Right ventricle myocardium superior (tissue), 1 donor: ENCODE measurements around the gene SMLR1. TPM values are rescaled to one million over a fixed set of nuclear protein-coding genes. Genes with fewer than 3 reads are reported as not detected.
"Not testable (repeated sequence)": the region's sequence is repeated elsewhere in the genome, so short reads cannot be mapped to it uniquely, and the experiment has no call there.

Source experiments
- ATAC-seq: fragments of 200-7000 bp; cut with Tn5 transposase; one replicate; pipeline ENCODE4 v1.9.1; 2020; ENCODE audit warnings: mild to moderate bottlenecking; ENCODE audit not compliant: poor library complexity
- DNase-seq: peaks from one replicate; pipeline ENCODE4 v3.0.0-alpha.2; 2020
- intact Hi-C: fragments of 100-400 bp; cut with DNase I; formaldehyde crosslinking; loops from one replicate; pipeline ENCODE4 v1.11.2; 2022
- long read RNA-seq: library from polyadenylated mRNA; unstranded; transcript quantifications from one replicate; pipeline ENCODE4 v2.0.0, GENCODE V29; 2021
- total RNA-seq: library from RNA; stranded (reverse); fragmentation: NEBNext Ultra II Directional; extraction: Animal tissue kit (Norgen Biotek cat#: 25700); gene quantifications from one replicate; pipeline ENCODE4 v1.2.1, GENCODE V29; 2021
- donor health status: DM: no; HTN: yes; CAD: no; lungs with severe emphysema.

The SMLR1 gene
- total RNA-seq = not detected
- long read RNA-seq = 0 reads

DNA sequence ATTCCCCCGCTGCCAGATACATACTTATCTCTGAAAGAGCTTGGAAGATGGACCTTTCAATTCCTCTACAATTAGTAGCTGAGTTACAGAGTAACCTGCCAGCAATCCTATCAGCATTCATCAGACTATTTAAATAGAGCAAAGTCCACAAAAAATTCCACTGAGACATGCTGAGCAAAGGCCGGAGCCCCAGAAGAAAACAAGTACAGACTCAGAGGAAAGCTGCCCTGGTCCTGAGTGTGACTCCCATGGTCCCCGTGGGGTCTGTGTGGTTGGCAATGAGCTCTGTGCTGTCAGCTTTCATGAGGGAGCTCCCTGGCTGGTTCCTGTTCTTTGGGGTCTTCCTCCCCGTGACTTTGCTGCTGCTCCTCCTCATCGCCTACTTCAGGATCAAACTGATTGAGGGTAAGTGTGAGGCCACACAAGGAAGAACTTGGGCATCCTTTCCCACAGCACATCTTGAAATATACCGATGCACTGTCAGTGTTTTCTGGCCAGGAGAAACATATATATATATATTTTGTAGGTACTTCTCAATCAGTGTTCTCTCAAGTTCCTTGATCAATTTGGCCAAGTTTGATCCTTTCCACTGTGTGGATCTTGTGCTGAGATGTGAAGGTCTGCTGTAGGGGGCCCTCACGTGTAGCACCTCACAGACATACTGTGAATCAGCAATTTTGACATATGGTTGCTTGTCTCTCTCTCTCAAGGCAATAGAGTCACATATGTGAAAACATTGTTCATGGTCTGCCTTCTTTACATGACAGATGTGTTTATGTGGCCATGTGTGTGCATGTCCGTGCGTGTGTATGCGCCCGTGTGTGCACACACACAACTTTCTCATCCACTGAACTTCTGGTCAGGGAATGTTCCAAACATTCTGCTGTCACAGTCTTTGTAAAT lies at the start of gene SMLR1:
Gene SMLR1, plus strand, starts transcription at position 160 of the 903 bp plus-strand sequence. Its CDS starts 8 bp downstream, at position 168.
- ATAC-seq (no peak), DNase-seq (no peak)
- intact Hi-C loops = no loop called here

GRCh38 chr6:130778946-130779657 lies 48.1 kb upstream of the SMLR1 start:
- DNase-seq (no peak), ATAC-seq (peak; percentile 55)
- intact Hi-C loops = no loop called here

DNA sequence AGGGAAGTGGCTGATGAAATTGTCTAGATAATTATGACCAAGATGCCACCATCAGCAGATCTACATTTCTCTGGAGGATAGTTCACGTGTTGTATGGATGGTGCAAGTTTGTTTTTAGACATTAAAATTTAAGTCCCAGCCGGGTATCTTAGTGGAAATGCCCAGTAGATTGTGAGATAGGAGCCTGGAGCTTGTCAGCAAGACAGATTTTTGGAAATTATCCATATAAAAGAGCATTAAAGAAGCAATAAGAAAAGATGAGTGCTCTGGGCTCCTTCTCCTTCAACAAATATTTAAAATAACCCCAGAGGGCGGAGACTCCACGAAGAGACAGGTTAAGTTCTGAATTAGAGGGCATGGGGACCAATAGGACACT lies 47.6 kb upstream of the SMLR1 start:
- DNase-seq (no peak), ATAC-seq (no peak)
- intact Hi-C loops = no loop called here

DNA sequence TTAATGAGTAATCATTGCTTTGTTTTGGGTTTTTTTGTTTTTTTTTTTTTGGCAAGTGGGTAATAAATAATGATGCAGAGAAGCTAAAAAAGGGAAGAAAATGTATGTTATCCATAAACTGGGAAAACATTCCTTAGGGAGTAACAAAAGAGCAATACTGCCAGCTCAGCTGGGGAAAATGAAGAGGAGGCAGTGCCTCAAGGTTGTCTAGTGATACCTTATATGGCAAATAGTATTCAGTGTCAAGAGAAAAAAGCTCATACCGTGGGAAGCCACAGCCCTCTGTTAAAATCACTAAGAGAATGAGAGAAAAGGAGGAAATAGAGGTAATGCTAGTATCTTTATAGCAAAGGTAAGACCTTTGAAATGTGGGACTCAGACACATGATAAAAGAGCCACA lies 47.1 kb upstream of the SMLR1 start:
- intact Hi-C loops = no loop called here
- ATAC-seq (no peak), DNase-seq (no peak)

GRCh38 chr6:130781557-130781956 lies 45.6 kb upstream of the SMLR1 start:
- no peak for ATAC-seq
- intact Hi-C loops = no loop called here

GRCh38 chr6:130783416-130784107 lies 43.6 kb upstream of the SMLR1 start:
- intact Hi-C loops = no loop called here
- ATAC-seq (no peak), DNase-seq (no peak)

More at GRCh38 chr6:130781557-130781956, 45.6 kb upstream of the SMLR1 start:
- DNase-seq = no peak

DNA sequence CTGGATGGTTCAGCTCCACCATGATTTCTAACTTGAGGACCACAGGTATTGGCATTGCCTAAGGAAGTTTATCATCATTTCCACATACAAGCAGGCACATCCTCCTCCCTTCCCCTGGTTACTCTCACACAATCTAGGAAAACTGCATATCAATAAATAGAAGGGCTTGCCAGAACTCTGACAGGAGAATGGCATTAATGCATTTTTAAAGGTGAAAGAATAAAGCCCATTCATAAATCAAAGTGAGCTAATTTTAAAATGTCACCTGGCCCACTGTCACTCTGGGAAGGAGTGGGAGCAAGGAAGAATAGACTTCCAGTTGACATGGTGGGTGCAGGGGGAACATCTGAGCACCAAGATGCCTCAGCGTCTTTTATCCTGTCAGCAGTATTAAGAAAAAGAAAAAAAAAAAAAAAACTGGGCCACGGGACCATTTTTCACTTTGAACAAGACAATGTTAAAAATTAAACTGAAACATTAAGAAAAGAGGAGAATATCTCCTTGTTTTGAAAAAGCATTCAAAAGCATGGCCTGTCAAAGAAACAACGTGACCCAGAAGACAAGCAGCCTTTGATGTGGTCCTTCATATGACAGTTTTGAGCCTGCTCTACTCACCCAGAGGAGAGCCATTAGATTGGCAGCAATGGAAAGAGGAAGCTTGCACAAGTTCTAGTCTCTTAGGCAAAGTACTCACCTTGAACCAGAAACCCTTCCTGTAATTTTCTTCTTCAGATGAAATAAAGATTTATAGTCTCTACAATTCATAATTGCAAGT lies 39.3 kb upstream of the SMLR1 start:
- intact Hi-C loops = no loop called here
- ATAC-seq = no peak
- DNase-seq = no peak

DNA sequence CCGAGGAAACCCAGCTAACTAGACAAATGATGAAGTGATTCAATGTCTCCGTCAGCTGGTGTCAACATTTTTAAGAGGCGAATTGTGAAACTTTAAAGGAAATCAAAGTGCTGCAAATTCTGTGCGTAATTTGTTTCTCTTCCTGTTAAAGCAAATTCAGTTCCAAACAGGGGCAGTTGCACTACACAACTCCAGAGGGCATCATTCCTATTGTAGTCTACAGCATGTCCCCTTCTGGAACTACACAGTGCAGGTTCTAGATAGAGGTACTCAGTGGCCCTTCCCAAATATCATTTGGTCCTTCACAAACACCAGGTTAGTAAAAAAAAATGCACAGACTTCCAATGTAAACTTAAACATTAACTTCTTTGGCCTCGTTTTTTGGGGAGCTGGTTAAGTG lies 38.3 kb upstream of the SMLR1 start:
- intact Hi-C loops = no loop called here
- no peak for DNase-seq
- no peak for ATAC-seq

- ATAC-seq (no peak), DNase-seq (no peak)
- intact Hi-C loops = no loop called here
Measured at GRCh38 chr6:130794010-130794697, 33.1 kb upstream of the SMLR1 start.

DNA sequence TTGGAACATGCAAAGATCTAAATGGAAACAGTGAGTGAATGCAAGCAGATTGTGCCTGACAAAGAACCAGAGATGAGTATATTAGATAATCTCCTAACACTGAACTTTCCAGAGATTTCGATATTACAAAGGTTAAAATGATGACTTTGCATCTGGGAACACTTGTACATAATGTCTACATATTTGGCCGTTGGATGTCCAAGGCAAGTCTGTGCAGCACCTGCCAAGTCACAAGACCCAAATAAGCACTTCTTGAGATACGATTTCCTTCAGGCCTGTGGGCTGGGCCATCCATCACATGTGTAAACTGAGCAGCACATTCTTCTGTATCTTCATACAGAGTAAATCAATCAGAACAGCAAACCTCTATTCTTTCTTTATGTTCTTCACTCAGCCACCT lies 32.5 kb upstream of the SMLR1 start:
- no peak for ATAC-seq
- no peak for DNase-seq
- intact Hi-C loops = no loop called here

DNA sequence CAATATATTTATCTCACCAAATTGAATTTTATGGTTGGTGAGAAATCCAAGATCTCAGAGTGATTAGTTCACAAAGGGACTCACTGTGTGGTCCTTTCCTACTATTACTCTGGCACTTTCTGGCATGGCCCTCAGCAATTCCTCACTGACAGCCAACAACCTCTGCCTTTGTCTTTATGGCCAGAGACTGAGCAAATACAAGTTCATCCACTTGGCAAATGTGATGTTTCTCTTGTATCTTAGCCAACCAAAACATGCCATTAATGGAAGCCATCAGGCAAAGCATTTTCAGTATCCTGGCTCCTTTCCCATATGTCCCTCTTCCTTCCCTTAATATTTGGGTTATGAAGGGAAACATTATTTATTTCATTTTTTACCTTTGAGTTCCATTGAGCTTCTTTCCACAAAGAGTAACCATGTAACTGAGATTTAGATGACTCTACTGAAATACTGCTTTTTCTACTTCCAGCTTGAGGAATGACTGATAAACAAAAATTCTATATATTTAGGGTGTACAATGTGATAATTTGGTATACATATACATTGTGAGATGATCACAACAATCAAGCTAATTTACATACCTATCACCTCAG lies 30.8 kb upstream of the SMLR1 start:
- ATAC-seq (peak; percentile 49), DNase-seq (no peak)
- intact Hi-C loops = no loop called here

GRCh38 chr6:130797061-130797460 lies 30.1 kb upstream of the SMLR1 start:
- intact Hi-C loops = no loop called here
- ATAC-seq (no peak), DNase-seq (no peak)

- DNase-seq, intact Hi-C loops, ATAC-seq: not testable (repeated sequence)
Measured at GRCh38 chr6:130801368-130801767, 25.8 kb upstream of the SMLR1 start.

DNA sequence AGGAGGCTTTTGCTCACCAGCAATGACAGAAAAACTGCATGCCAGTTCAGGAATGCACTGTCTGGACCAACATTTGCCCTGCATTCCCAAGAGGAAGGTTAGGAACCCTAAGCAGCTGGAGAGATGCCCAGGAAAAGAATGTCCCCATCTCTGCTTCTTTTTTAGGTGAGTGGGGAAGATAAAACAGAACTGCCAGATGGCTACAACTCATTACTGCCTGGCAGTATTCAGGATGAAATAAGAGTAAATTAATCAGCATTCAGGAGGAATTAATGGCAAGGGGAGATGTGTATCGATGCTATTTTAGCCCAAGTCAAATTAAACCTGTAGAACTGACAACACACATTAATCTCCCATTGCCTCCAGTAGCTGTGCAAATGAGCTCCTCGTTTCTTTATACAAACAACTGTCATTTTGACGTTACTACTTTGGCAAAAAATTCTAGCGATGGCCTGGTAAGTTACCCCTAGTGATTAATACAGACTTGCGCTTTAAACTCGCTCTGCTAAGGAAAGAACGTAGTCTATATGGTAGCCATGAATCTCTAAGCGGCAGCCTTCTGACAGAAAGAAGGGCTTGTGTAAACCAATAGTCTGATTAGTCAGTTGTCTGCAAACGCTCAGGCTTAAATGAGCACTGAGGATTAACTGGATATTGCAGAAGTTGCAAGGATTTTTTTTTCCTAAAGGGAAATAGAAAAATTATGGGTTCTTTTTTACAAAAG lies 16.7 kb upstream of the SMLR1 start:
- intact Hi-C loops = no loop called here
- ATAC-seq (no peak), DNase-seq (no peak)

DNA sequence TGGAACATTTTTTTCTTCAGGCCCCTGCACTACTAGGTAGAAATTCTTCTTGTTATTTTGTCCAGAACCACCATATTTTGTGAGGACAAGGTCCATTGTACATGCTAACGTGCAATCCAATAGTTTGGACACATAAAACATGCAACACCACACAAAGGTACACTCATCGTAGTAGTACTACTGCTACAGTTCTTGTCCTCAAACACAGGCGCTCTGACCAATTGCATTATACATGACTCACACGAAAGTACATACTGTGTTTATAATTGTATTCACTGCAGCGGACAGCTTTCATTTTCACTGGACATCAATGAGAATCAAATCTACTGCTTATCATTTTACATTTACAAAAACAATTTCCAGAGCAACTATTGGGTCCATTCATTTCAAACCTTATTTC lies 15.3 kb upstream of the SMLR1 start:
- intact Hi-C loops = no loop called here
- DNase-seq (no peak), ATAC-seq (no peak)

DNA sequence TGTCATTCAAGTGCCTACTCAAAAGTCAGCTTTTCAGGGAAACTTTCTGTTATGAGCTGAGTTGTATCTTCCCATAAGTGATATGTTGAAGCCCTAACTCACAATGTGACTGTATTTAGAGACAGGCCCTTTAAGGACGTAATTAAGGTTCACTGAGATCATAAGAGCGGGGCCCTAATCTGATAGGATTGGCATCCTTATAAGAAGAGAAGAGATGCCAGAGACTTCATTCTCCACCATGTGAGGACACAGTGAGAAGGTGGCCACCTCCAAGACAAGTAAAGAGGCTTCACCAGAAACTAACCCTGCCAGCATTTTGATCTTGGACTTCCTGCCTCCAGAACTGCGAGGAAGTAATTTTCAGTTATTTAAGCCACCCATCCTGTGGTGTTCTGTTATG lies 12.7 kb upstream of the SMLR1 start:
- no peak for DNase-seq
- ATAC-seq = no peak
- intact Hi-C loops = no loop called here
